Measurements from ENCODE around the gene C22orf15. TPM values are rescaled to one million over a fixed set of nuclear protein-coding genes. Genes with fewer than 3 reads are reported as not detected.

The C22orf15 gene
- total and polyA plus RNA-seq, 2 of the 8 experiments (the other 6 are each of a cell fraction or from before 2014, with no cell fraction given): 4.2 to 4.9 TPM

DNA sequence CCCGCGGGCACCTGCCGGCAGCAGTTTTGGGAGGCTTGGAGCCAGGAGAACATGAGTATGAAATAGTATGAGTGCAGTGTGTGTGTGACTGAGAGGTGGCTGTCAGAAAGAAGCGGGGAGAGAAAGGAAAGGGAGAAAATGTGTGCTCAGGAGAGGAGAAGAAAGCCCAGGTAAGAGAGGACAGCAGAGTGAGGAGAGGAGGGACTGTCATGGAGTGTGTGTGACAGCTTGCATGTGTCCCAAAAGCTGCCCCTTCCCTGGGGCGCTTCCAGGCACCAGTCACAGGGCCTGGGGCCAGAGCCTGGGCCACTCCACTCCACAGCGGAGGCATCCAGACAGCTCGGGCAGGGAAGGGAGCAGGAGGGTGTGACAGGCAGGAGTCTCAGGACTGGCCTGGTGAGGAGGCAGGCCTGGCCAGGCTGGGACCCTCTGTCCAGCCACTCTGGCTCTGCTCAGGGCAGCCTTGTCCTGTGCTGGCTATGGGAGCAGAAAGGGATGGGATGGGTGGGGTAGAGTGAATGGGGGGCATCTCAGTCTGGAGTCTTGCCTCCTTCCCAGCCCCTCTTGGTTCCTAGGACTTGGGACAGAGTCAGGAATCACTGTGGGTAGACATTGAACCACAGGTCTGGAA, 10.8 kb downstream of the C22orf15 start:
- peak overlapping the region; percentile 43 to 71 (median 52); a peak in 7 of 8 replicates for H3K4me3 ChIP-seq (ENCODE audit: extremely low read depth in 1 of 4, insufficient read depth in 2 of 4, low read depth in 3 of 4, low read length in 4 of 4)
- POLR2A ChIA-PET (ENCODE audit: partially characterized antibody): interaction anchor here (1.2 to 5.7 kb wide), 4 partner anchors 8 to 121 kb away, joined by 4 to 45 read pairs (median 6); partner anchors contain the start of genes MIF, SLC2A11 and SMARCB1
- no peaks in the 10 kb centered on the region for H3K36me3 ChIP-seq (ENCODE audit: control insufficient read depth in 2 of 4, insufficient read depth in 4 of 4, low read length in 3 of 4)

More for the DNA sequence above, 10.8 kb downstream of the C22orf15 start:
- no peaks in the 10 kb centered on the region for H3K79me2 ChIP-seq (ENCODE audit: control insufficient read depth in 1 of 2, insufficient read depth in 2 of 2, low read length in 2 of 2)
- peak overlapping the region; percentile 22; the same call in 1 of the 2 replicates for H2BK5ac ChIP-seq (ENCODE audit: low read depth, low read length)
- no peak overlapping the region for H2AFZ ChIP-seq (ENCODE audit: low read length)
- peak overlapping the region; percentile 6; the same call in 1 of the 2 replicates for H2BK15ac ChIP-seq (ENCODE audit: low read length)
- TF ChIP-seq CHD1 (IDR thresholded peaks at IDR 0.05; ENCODE audit: low read depth, low read length) (no peak), GTF2F1 (IDR thresholded peaks at IDR 0.05; ENCODE audit: borderline replicate concordance, low read depth, low read length) (no peak), CHD2 (IDR thresholded peaks at IDR 0.05; ENCODE audit: low read length) (no peak), BCL11A (IDR thresholded peaks at IDR 0.05; ENCODE audit: low read depth in 2 of 2, low read length in 2 of 2) (no peak), SP4 (IDR thresholded peaks at IDR 0.05; ENCODE audit: low read length) (no peak), FOSL1 (IDR thresholded peaks at IDR 0.05; ENCODE audit: insufficient read depth, low read depth, low read length) (no peak), RXRA (IDR thresholded peaks at IDR 0.05; ENCODE audit: insufficient read depth, low read depth, low read length) (no peak), RBBP5 (IDR thresholded peaks at IDR 0.05; ENCODE audit: borderline replicate concordance, low read depth, low read length) (no peak)
- peaks cover 11% of the 10 kb centered on the region; the same call in 1 of the 2 replicates for H3K23me2 ChIP-seq (ENCODE audit: low read depth, low read length)
- peaks cover under 1 to 7% of the 10 kb centered on the region in 2 experiments for H4K20me1 ChIP-seq (replicated peaks in 1 of 2; ENCODE audit: control insufficient read depth in 1 of 2, insufficient read depth in 2 of 2, low read length in 2 of 2)
- no peak overlapping the region for H3K14ac ChIP-seq (ENCODE audit: insufficient read length)
- DNase-seq (ENCODE audit: low read depth in 1 of 2, low spot score in 2 of 2) (no peak), FAIRE-seq (no peak)
- H4K8ac ChIP-seq (ENCODE audit: extremely low read depth, insufficient read depth, low read length): no peak overlapping the region
- H2BK20ac ChIP-seq (ENCODE audit: low read length): no peak overlapping the region
- H3K9me3 ChIP-seq (ENCODE audit: insufficient read depth in 2 of 2, low read depth in 1 of 2, low read length in 1 of 2): no peaks in the 10 kb centered on the region
- no peak overlapping the region for H4K5ac ChIP-seq (ENCODE audit: insufficient read length, low read depth, low read length)
- CTCF ChIA-PET (ENCODE audit: partially characterized antibody): interaction anchor here (5.8 to 9.6 kb wide), 2 partner anchors 14 to 76 kb away, joined by 42 to 73 read pairs; partner anchors contain the start of gene SMARCB1
- H4K91ac ChIP-seq (replicated peaks; ENCODE audit: insufficient read length, low read length): no peak overlapping the region
- 53% methylated on average over 7 of the region's 7 CpGs; no CpG with 5 or more reads in 1 of the 2 experiments for WGBS, 2 experiments (ENCODE audit: extremely low coverage in 1 of 2, insufficient coverage in 1 of 2, insufficient read length in 1 of 2, insufficient replicate concordance in 2 of 2, low coverage in 1 of 2, low lambda C conversion rate in 2 of 2, missing lambda C conversion rate in 1 of 2)
- H3K4me1 ChIP-seq (replicated peaks in 1 of 4; ENCODE audit: control insufficient read depth in 3 of 4, insufficient read depth in 4 of 4, low read length in 3 of 4): peaks cover 0 to 14% (median 8%) of the 10 kb centered on the region in 4 experiments; a peak in 3 of 7 replicates
- no peak overlapping the region for H3K9ac ChIP-seq (replicated peaks in 1 of 4; ENCODE audit: extremely low read depth in 1 of 4, low read depth in 3 of 4, low read length in 3 of 4)
- H2BK120ac ChIP-seq (replicated peaks; ENCODE audit: low read depth, low read length): no peak overlapping the region
- H3K56ac ChIP-seq (replicated peaks; ENCODE audit: insufficient read length, low read depth, low read length): no peak overlapping the region
- no peak overlapping the region for H3K4ac ChIP-seq (replicated peaks; ENCODE audit: insufficient read length, low read depth, low read length)
- no peak overlapping the region for H3K27ac ChIP-seq (ENCODE audit: low read depth, low read length)
- peaks cover 0 to 30% (median 20%) of the 10 kb centered on the region in 4 experiments; a peak in 6 of 7 replicates for H3K27me3 ChIP-seq (replicated peaks in 1 of 4; ENCODE audit: control insufficient read depth in 3 of 4, extremely low read depth in 1 of 4, insufficient read depth in 3 of 4, low read length in 3 of 4)
- H3K23ac ChIP-seq (ENCODE audit: insufficient read length): no peak overlapping the region
- peak overlapping the region; percentile 67 to 99 for H3K4me2 ChIP-seq (ENCODE audit: insufficient read depth in 1 of 2, low read depth in 2 of 2, low read length in 2 of 2)
- no peaks in the 10 kb centered on the region for H3K79me1 ChIP-seq (ENCODE audit: low read depth, low read length)
- H2BK12ac ChIP-seq (ENCODE audit: low read depth, low read length): peak overlapping the region; percentile 90; the same call in 1 of the 2 replicates
- H3K18ac ChIP-seq (ENCODE audit: extremely low read depth, low read length): no peak overlapping the region
- H2AK5ac ChIP-seq (ENCODE audit: low read depth, low read length): no peak overlapping the region; the same call in 1 of the 2 replicates

All from H1 (cell line).